Cortex of kidney (tissue), 1 donor: Measurements from ENCODE around the gene TRIM38.
"Not testable (repeated sequence)": the region's sequence is repeated elsewhere in the genome, so short reads cannot be mapped to it uniquely, and the experiment has no call there.

Experiments
- DNase-seq: peaks from one replicate; lab custom pipeline; 2025; lab: John Stamatoyannopoulos, UW

The TRIM38 gene

DNA sequence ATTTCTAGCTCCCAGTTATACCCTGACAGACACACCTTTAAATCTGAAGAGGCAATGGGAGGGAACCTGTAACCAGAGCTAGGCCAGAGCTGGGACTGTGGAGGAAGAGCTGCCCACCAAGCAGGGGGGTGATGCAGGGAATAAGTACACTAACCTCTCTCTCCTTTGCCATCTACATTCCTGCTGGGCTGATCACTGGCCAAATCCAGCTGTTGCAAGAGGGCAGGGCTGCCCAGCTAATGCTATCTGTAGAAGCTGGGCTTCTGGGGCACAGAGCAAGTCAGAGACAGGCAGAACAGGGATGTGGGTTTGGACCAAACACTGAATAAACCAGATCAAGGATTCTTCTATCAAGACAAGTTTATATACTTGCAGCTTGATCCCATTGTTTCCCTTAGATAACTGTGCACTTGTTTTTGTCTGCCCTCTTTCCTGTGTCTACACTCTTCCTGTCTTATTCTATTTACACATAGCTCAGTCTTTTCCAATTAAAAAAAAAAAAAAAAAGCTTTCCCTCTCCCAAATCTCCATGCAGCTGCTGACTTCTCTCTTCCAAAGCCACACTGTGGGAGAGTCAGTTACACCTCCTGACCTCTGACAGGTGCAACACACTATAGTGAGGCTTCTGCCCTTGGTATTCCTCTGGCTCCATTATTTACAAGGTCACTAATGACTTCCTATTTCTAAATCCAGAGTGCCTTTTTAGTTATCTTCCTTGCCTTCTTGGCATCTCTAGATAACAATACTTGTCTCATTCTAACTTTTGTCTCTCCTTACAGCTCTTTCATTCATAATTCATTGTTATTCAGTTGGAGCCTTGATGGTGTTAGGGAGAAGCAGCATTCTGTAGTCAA, 43.7 kb downstream of the TRIM38 start:
- DNase-seq: no peak

DNA sequence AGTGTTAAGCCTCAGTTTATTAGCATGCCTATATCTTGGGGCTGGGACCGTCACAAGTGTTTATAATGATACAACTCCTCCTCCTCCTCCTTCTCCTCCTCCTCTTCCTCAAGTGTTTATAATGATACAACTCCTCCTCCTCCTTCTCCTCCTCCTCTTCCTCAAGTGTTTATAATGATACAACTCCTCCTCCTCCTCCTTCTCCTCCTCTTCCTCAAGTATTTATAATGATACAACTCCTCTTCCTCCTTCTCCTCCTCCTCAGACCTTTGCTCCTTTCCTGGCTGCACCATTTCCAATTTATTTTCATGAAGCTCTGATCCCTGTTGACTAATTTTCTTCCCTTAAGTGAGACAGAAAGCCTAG, 44.3 kb downstream of the TRIM38 start:
- not testable (repeated sequence) for DNase-seq

DNA sequence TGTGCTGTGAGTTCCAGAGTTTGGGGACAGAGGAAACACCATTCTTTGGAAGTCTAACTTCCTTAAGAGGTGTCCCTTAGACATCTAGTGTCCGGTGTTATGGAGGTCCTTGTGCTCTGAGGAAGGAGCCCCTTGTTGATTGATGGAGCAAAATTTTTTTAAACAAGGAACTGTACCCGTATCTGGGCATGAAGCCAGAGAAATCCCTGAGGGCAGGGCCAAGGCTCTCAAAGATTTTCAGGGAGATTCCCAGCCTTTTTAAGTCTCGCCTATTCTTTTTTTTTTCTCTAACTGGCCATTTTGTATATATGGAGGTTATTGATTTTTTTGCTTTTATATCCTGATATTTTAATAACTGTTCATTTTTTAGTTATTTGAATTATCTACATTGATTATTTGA, 45.9 kb downstream of the TRIM38 start:
- no peak for DNase-seq

DNA sequence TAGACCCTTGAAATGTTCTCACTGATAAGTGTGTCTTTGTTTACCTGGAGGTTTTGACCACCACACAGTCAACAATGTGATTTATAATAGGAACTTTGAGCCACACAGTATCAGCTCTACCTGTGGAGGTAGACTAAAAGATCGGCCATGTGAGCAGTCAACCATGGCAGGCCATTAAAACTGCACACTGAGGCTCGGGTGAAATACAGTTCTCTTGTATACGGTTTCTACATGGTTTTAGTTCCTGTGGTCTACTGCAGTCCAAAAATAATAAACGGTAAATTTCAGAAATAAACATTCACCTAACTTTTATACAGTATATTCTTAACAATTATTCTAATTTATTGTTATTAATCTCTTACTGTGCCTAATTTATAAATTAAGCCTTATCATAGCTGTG, 47.2 kb downstream of the TRIM38 start:
- no peak for DNase-seq

DNA sequence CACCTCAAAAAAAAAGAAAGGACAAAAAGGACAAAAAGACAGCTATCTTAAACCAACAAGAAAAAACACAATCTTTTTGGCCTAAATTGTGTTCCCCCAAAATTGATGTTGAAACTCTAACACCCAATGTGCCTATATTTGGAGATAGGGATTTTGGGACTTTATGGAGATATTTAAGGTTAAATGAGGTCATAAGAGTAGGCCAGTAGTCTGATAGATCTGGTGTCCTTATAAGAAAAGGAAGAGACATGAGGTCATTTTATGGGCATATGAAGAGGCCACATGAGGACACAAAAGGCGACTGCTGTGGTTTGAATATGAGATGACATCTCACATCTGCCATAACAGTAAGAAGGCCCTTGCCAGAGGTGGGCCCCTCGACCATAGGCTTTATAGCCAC, 49.5 kb downstream of the TRIM38 start:
- no peak for DNase-seq

DNA sequence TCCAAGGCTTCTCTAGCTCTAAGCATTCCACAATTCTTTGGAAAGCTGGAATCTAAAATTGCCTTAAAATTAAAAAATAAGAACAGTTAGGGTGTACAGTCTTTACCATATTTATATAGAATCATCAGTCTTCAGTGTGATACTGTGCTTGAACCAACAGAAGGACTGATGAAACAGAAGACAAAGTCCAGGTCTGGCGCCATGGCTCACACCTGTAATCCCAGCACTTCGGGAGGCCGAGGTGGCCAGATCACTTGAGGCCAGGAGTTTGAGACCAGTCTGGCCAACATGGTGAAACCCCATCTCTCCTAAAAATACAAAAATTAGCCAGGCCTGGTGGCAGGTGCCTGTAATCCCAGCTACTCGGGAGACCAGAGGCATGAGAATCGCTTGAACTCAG, 51.8 kb downstream of the TRIM38 start:
- not testable (repeated sequence) for DNase-seq

DNA sequence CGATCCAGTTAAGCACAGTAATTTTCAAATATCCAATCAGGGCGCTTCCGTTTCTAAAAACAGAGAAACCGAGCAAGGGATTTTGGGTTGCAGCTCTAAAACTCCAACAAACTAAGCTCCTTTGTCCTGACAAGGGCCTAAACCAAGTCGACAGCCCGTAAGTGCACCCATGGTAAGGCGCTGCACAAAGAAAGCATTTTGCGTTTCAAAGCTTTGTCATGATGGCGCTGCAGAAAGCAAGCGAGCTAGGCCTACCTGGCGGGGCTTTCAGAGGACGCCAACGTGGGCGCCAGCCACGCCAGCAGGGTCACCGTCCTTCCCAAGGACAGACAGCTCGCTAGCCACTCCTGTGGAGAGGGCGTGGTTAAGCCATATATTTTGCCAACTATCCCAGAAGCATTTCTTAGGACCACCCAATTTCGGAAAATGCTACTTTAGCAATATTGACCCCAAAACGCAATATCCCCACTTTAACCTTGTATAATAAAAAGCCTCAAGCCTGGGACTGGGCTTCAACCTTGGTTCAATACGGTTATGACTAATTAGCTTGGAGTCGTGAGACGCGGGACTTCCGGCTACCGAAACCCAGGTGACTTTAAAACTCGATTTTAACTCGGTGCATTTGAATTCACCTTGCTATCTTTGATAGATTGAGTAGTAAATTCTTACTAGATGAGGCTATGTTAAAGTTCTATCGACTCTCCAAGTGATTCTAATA, 53.8 kb downstream of the TRIM38 start:
- DNase-seq: no peak

DNA sequence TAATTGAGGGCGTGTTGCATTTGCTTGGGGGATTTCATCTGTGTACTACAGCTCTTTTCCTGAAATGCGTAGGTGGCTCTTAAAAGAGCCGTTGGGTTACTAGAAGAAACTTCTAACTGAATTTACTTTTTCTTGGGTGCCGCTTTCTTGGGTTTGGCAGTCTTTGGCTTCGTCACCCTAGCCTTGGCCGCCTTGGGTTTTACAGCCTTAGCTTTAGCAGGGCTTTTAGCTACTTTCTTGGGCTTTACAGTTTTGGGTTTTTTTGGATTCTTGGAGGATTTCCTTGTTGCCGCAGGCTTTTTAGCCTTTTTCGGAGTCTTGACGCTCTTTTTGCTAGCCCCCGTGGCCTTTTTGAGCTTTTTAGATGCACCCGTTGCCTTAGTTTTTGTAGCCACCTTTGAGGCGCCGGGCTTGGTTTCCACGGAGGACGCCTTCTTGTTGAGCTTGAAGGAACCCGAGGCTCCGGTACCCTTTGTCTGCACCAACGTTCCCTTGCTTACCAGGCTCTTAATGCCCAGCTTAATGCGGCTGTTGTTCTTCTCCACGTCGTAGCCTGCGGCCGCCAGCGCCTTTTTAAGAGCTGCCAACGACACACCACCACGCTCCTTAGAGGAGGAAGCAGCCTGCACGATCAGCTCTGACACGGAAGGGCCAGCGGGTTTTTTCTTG, 54.5 kb downstream of the TRIM38 start:
- DNase-seq: no peak

DNA sequence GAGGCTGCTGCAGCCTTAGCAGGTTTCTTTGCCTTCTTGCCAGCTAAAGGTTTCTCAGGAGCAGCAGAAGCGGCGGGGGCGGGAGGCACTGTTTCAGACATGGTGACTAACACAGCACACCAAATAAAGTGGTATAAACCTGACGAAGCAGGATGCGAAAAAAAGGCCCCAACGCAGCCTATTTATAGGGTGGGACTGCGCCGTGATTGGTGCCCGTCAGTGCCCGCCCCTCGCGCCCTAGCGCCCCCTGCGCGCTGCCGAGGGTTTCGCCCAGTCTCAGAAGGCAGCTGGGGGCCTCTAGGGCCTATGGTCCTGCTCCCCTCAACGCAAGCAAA, 55.0 kb downstream of the TRIM38 start:
- DNase-seq: no peak

DNA sequence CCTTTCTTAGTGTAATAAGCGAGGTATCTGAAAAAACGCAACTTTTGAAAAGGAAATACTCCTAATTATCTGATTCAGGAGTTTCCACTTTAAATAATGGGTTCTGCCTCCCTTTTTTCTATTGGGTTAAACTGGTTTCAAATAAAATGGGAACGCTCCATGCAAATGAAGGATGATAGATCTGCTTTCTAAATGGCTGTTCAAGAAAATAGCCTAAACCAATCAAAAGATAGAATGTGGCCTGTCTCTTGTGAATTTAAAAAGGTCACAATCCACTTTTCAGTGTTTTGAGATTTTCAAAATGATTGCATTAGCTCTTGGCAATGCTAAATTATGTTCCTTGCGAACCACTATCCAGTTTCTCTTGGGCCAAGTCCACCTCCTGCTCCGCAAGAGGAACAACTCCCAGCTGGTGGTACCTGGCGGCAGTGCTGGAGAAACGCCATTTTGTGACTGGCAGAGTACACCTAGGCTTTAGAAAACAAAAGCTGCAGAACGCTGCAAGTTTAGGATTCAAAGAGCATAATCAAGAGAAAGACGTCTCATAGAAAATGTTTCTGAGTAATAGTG, 56.7 kb downstream of the TRIM38 start:
- no peak for DNase-seq

DNA sequence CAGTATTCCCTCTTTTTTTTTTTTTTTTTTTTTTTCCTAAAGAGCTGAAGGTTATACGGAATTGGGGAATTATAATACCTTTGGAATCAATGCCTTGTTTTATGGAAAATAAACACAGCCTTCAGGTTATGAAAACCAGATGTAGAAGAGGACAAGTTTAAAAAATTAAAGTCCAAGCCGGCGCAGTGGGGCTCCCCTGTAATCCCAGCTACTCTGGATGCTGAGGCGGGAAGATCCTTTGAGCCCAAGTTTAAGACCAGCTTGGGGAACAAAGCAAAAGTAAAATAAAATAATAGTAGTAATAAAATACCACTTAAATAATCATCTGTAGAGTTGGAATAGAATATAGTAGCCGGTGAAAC, 57.3 kb downstream of the TRIM38 start:
- no peak for DNase-seq

DNA sequence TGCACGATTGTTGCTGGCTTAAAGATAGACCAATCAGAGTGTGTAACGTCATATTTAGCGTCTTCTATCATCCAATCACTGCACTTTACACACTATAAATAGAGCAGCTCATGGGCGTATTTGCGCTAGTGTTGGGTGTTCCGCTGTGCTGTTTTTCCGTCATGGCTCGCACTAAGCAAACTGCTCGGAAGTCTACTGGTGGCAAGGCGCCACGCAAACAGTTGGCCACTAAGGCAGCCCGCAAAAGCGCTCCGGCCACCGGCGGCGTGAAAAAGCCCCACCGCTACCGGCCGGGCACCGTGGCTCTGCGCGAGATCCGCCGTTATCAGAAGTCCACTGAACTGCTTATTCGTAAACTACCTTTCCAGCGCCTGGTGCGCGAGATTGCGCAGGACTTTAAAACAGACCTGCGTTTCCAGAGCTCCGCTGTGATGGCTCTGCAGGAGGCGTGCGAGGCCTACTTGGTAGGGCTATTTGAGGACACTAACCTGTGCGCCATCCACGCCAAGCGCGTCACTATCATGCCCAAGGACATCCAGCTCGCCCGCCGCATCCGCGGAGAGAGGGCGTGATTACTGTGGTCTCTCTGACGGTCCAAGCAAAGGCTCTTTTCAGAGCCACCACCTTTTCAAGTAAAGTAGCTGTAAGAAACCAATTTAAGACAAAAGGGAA, 57.9 kb downstream of the TRIM38 start:
- no peak for DNase-seq

DNA sequence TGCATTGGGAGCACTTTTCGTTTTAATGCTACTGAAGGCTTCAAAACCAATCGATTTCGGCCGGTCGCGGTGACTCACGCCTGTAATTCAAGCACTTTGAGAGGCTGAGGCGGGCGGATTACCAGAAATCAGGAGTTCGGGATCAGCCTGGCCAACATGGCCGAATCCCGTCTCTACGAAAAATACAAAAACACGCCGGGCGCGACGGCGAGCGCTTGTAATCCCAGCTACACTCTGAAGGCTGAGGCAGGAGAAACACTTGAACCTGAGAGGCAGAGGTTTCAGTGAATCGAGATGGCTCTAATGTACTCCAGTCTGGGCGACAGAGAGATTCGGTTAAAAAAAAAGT, 58.4 kb downstream of the TRIM38 start:
- DNase-seq: no peak

DNA sequence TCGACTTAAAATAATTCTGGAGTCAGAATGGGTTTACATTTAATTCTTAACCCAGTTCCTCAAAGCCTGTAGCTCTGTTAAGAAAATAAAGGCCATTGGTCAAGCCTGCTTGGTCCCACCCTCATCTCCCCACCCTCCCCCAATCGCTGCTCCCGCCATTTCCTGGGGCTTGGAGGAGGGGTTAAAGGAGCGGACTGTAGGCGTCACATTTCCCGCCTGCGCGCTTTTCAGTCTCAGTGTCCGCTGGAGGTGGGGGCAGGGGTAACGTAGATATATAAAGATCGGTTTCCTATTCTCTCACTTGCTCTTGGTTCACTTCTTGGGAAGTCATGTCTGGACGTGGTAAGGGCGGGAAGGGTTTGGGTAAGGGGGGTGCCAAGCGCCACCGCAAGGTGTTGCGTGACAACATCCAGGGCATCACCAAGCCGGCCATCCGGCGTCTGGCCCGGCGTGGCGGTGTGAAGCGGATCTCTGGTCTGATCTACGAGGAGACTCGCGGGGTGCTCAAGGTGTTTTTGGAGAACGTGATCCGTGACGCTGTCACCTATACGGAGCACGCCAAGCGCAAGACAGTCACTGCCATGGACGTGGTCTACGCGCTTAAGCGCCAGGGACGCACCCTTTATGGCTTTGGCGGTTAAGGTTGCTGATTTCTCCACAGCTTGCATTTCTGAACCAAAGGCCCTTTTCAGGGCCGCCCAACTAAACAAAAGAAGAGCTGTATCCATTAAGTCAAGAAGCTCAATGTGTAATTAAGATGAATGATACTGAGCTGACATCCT, 58.9 kb downstream of the TRIM38 start:
- no peak for DNase-seq

DNA sequence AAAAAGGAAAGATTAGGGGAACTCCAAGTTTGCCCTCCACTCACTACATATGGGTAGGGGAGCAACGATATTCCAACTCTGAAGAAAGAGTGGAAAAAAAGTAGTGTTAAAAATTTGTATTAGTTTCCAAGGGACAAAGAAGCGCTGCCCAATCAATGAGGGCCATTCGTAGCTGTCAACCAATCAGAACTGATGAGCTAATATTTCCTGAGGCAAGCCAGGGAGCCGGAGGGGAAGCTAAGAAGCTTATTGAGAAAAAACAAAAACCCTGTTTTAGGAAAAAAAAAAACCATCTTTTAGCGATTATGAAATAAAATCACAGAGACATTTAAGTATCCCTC, 59.5 kb downstream of the TRIM38 start:
- DNase-seq: no peak

DNA sequence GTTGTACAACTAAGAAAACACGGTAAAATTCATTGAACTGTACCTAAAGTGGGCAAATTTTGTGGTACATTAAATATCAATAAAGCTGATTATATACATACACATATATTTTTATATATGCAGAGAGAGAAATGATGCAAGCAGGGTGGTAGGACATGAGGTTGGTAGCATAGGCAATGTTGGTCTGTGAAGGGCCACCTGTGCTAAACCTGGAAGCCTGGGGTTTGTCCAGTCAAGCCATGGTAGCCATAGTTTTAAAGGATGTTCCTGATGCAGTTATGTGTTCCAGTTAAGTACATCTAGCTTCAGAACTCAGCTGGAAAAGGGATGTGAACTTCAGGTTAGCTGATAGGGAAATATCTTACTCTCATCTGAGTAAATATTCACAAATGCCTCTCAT, 60.1 kb downstream of the TRIM38 start:
- DNase-seq: no peak

DNA sequence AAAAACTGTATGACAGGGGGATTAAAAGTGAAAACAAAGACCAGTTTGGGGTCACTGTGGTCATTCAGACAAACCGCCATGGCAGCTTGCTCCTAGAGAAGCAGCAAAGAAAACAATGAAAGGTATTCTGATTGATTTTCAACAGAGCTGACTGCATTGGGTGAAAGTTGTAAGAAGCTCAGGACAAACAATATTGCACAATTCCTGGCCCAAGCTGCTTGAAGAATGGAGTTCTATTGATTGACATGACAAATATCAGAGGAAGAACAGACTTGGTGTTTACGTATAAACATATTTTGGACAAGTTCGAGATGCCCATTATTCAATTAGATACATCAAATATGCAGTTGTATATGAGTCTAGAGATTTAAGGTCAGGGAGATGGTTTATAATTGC, 62.0 kb downstream of the TRIM38 start:
- DNase-seq: no peak

DNA sequence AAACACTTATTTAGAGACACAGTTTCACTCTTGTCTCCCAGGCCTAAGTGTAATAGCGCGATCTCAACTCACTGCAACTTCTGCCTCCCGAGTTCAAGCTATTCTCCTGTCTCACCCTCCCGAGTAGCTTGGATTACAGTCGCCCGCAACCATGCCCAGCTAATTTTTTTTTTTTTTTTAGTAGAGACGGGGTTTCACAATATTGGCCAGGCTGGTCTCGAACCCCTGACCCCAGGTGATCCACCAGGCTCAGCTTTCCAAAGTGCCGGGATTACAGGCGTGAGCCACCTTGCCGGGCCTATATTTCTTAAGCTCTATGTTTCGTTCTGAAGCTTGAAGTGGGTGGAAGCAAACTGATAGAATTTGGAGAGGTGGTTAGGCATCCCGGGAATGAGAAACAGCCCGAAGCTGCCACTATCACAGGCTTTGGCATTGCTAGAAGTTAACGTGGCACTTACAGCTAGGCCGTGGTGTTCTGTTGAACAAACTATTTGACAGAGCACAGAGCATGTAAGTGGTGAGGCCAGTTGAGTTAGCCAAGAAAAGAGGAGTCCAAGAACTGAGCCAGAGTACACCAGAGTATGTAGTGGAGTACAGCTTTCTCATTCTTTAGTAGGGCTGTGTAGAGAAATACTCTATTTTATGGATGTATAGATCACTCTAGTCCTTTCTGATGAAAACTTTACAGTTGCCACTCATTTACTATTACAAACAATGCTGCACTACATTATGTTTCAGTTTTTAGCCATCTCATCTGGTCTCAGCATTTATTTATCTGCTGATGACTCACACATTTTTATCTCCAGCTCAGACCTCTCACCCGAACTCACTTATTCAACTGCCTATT, 62.7 kb downstream of the TRIM38 start:
- DNase-seq: no peak

DNA sequence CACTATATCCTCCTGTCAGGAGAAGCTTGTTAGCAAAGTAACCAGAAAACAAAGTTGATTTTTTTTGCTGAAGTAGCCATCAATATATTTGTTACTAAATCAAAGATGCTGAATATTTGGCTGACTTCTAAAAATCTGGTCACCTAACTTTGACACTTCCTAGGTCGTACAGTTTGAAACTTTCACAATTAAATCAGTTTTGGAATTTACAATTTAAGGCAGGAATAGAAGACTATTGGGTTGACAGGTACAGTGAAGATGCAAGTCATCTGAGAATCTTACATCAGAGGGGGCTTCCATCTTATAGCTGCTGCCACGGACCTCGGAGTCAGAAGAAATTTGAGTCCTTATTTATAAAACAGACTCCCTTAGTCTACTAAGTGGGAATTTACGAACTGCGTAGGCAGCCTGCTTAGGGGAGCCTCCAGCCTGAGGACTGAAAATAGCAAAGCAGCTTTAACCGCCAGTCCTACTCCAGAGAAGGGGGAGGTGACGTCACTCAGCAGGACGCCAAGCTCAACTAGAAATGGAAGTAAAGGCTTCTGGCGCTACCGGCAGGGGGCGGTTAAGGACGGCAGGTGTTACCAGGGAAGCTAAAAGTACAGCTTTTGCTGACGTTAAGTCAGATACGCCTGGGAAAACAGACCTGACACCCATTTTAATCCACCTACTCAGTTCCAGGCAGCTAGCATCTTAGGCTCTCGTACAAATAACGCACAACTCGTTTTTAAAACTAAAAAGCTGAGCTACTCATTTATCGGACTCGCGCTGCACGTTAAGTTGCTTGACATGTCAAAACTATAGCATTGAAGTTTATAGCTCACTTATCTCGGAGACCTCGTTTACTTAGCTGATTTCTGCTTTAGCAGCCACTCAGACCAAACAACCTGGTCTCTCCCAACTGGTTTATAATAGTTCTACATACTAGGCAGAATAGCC, 63.6 kb downstream of the TRIM38 start:
- no peak for DNase-seq
